Mononuclear cell (primary cell): ENCODE measurements around the gene CCER1. TPM values are rescaled to one million over a fixed set of nuclear protein-coding genes. Genes with fewer than 3 reads are reported as not detected.

Experiments
- H3K27me3 ChIP-seq: 2 replicates; pipeline ENCODE4 v1.6.0; 2011; ENCODE audit warnings: low read length, control low read depth; ENCODE audit not compliant: insufficient read depth
- H3K4me1 ChIP-seq: 2 replicates; pipeline ENCODE4 v1.5.1; 2011; ENCODE audit warnings: mild to moderate bottlenecking, low read length, control low read depth; ENCODE audit not compliant: insufficient read depth
- H3K4me3 ChIP-seq: 2 replicates; pipeline ENCODE4 v1.5.1; 2011; ENCODE audit warnings: mild to moderate bottlenecking, low read length, moderate library complexity
- H3K9me3 ChIP-seq: 2 replicates; pipeline ENCODE4 v1.5.1; 2011; ENCODE audit warnings: low read depth, mild to moderate bottlenecking, control low read depth, low read length
- total RNA-seq: library from RNA; depleted of rRNA; stranded (reverse); fragments of >200 nt; gene quantifications from one replicate; pipeline ENCODE4 v1.2.3, GENCODE V29; 2012

The CCER1 gene
- total RNA-seq, 1 donor, result not detected

DNA sequence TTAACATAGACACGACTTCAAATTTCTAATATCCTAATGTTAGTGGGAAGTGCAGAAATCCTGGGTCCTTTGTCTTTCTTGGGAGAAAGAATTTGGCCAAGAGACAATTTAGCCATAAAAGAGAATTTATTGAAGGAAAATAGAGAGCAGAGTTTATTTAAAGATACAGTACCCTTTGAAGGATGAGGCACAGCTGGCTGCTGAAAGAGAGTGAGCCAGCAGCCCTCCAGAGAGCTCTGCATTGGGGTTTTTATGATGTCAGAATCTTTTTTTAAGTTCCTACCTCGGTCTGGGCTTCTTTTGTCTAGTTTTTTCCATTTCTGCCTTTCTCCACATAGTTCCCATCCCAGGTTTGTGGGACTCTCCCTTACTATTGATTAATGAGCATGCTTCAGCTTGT is 37.5 kb downstream of the CCER1 start:
- H3K4me1 ChIP-seq, result no peaks in the 10 kb centered on the region
- H3K4me3 ChIP-seq, result no peak overlapping the region
- H3K9me3 ChIP-seq, result no peaks in the 10 kb centered on the region
- H3K27me3 ChIP-seq, result no peaks in the 10 kb centered on the region

GRCh38 chr12:90916516-90916915 is 38.5 kb downstream of the CCER1 start:
- Histone ChIP-seq H3K4me3 (no peak overlapping the region), H3K27me3 (no peaks in the 10 kb centered on the region), H3K9me3 (no peaks in the 10 kb centered on the region), H3K4me1 (no peaks in the 10 kb centered on the region)

GRCh38 chr12:90915353-90915752 is 39.6 kb downstream of the CCER1 start:
- no peaks in the 10 kb centered on the region for H3K4me1 ChIP-seq
- H3K27me3 ChIP-seq, result no peaks in the 10 kb centered on the region
- no peak overlapping the region for H3K4me3 ChIP-seq

DNA sequence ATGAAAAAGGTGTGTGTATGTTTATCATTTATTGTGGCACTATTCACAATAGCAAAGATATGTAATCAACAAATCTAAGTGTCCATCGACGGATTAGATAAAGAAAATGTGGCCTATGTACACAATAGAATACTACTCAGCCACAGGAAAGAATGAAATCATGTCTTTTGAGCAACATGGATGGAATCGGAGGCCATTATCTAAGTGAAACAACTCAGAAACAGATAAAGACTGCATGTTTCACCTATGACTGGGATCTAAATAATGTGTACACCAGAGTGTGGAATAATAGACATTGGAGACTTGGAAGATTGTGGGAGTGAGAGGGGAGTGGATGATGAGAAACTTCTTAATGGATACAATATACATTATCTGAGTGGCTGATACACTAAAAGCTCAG is 44.0 kb downstream of the CCER1 start:
- Histone ChIP-seq H3K9me3 (no peaks in the 10 kb centered on the region), H3K4me3 (no peak overlapping the region), H3K4me1 (no peaks in the 10 kb centered on the region), H3K27me3 (no peaks in the 10 kb centered on the region)

More at GRCh38 chr12:90915353-90915752, 39.6 kb downstream of the CCER1 start:
- H3K9me3 ChIP-seq, result no peaks in the 10 kb centered on the region

DNA sequence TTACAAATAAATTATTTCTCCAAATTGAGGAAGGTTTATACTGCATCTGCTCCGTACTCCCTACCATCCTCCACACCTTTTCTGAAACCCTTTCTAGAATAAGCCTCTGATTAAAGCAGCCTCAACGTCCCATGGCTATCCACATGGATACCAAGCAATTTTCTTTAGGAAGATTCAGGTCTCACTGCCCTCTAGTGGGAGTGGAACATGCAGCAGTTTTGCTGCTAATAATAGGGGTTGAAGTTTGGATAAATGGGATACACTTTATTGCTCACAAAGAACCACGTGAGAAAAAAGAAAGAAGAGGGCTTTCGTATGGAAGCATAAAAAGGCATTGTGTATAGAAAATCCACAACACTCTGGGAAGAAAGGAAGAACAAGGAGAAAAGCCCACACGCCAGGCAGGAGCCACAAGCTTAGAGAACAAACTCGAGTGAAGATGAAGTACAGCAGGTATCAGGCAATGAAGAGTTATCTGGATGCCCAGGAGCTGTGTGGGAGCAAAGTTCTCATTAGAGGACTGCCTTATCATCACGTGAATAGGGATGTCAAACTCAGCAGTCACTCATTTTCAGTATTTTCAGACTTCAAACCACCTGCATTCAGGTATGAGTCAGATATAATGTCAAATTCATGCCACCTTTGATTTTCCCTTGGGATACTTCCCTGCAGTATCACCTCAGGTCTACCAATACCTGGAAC is 45.8 kb downstream of the CCER1 start:
- no peaks in the 10 kb centered on the region for H3K9me3 ChIP-seq
- H3K4me1 ChIP-seq, result no peaks in the 10 kb centered on the region
- H3K27me3 ChIP-seq, result no peaks in the 10 kb centered on the region
- no peak overlapping the region for H3K4me3 ChIP-seq

DNA sequence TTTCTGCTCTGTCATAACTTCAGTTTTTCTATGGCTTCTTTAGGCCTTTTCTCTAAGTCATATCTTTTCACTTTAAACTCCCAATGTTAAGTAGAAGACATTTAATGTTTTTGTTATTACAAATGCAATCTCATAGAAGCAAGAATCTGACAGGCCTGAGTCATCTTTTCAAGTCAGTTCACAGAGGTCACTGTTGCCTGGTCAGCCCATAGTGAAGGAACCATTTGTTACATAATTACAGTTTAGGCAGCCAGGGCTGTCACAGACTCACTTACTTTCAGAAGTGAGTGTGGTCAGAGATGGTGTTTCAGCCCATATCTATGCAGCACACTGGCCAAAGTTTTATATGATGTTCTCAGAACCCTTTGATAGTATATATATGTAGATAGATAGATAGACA is 46.5 kb downstream of the CCER1 start:
- Histone ChIP-seq H3K4me1 (no peaks in the 10 kb centered on the region), H3K4me3 (no peak overlapping the region), H3K9me3 (no peaks in the 10 kb centered on the region), H3K27me3 (no peaks in the 10 kb centered on the region)

DNA sequence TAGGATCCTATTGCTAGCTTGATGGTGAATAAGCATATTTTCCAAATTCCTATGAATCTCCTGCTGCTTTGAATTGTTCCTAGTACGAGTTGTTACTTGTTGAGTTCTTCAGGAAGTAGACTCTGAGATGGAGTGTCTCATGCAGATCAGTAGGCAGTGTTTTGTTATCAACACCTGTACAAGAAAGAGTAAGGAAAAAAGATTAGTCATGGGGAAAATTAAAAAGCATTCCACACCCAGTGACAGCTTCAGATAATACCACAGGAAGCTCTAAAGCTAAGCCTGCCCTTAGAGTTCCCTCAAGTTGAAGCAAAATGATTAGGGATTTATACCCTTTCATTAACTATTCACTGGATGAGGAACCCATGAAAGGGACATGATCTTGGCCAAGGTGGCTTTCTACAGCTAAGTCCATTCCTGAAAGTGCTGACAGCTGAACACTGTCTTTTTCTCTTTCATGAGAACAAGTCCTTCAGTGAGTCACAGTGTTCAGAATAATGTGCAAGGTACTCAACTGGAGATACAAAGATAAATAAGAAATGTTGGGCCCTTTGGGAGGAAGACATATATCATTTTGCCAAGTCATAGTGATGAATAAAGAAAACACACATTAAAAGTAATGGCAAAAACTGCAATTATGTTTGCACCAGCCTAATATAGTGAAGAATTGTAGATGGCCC is 49.1 kb downstream of the CCER1 start:
- H3K9me3 ChIP-seq, result no peaks in the 10 kb centered on the region
- H3K4me1 ChIP-seq, result no peaks in the 10 kb centered on the region
- H3K4me3 ChIP-seq, result no peak overlapping the region
- no peaks in the 10 kb centered on the region for H3K27me3 ChIP-seq

DNA sequence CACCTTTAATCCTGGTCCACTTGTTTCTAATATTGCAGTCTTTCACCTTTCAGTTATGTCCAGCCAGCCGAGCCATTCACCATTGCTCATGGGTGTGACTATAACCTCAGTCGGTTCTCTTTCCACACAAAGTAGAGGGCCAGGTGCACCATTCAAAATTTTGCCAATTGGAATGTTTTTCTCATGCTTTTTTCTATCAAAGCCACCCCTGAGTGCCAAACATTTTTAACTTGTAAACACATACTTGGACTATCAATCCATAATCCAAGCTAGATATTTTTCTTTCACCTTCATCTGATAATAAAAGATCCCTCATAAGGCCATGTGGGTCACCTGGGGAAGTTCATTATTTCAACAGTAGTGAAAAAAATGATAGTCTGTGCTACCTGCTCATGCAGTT is 52.4 kb downstream of the CCER1 start:
- H3K4me3 ChIP-seq, result no peak overlapping the region

More for the DNA sequence above, 52.4 kb downstream of the CCER1 start:
- Histone ChIP-seq H3K9me3 (no peaks in the 10 kb centered on the region), H3K4me1 (no peaks in the 10 kb centered on the region), H3K27me3 (no peaks in the 10 kb centered on the region)

Other genes with a start within 250 kb of the CCER1 start
- not detected for gene EPYC, start 49.8 kb upstream of the CCER1 start, total RNA-seq
- gene KERA, start 102.8 kb upstream of the CCER1 start, total RNA-seq, result not detected
- gene LUM, start 156.3 kb upstream of the CCER1 start, total RNA-seq, result 0.10 TPM
- gene DCN, start 227.6 kb upstream of the CCER1 start, total RNA-seq, result 1.3 TPM